GM12801 (cell line): ENCODE data around the gene RHEB.

Source experiments
- CTCF ChIP-seq: IDR thresholded peaks from one replicate; pipeline ENCODE4 v1.5.1; 2011; ENCODE audit warnings: control low read depth; ENCODE audit not compliant: insufficient read length; ENCODE audit errors: extremely low read depth

Gene RHEB

GRCh38 chr7:151505836-151506468 lies 13.7 kb downstream of the RHEB start:
- TF ChIP-seq CTCF = no peak

- no peak for TF ChIP-seq CTCF
These were observed 14.3 kb downstream of the RHEB start for GRCh38 chr7:151505433-151505832.

- TF ChIP-seq CTCF = no peak
These were observed 14.9 kb downstream of the RHEB start for GRCh38 chr7:151504715-151505326.

- no peak for TF ChIP-seq CTCF
These were observed 15.6 kb downstream of the RHEB start for GRCh38 chr7:151503902-151504714.

GRCh38 chr7:151501676-151502075 lies 18.0 kb downstream of the RHEB start:
- TF ChIP-seq CTCF = no peak

GRCh38 chr7:151498495-151498894 lies 21.2 kb downstream of the RHEB start:
- no peak for TF ChIP-seq CTCF

- TF ChIP-seq CTCF = no peak
These were observed 22.3 kb downstream of the RHEB start for GRCh38 chr7:151497306-151497871.
